Esophagus muscularis mucosa (tissue), 4 donors: ENCODE measurements around the gene ZNF474. TPM values are rescaled to one million over a fixed set of nuclear protein-coding genes. Genes with fewer than 3 reads are reported as not detected.

Experiments
- DNase-seq: peaks from one replicate; pipeline ENCODE4 v3.0.0-alpha.2; 2017; ENCODE audit errors: extremely low spot score
- H3K27ac ChIP-seq, 4 donors: fragments of 200-600 bp; sonication (generic); replicated peaks in 1 of 4; 1 replicate in 3 of 4; 2 replicates in 1 of 4; pipeline ENCODE4 v1.5.1; 2016 to 2019; ENCODE audit warnings: mild to moderate bottlenecking in 1 of 4
- H3K27me3 ChIP-seq, 4 donors: fragments of 200-600 bp; sonication (generic); one replicate each; pipeline versions ENCODE4 v1.5.1 to v1.6.0; 2016 to 2019
- H3K36me3 ChIP-seq, 4 donors: fragments of 200-600 bp; sonication (generic); one replicate each; pipeline ENCODE4 v1.5.1; 2016 to 2019
- H3K4me1 ChIP-seq, 4 donors: fragments of 200-600 bp; sonication (generic); one replicate each; pipeline ENCODE4 v1.5.1; 2016 to 2019
- H3K4me3 ChIP-seq, 4 donors: fragments of 200-600 bp; sonication (generic); 1 replicate in 2 of 4; 2 replicates in 2 of 4; pipeline ENCODE4 v1.5.1; 2016 to 2019; ENCODE audit warnings: mild to moderate bottlenecking in 4 of 4, moderate library complexity in 1 of 4
- H3K9me3 ChIP-seq, 4 donors: fragments of 200-600 bp; sonication (generic); 1 replicate in 3 of 4; 2 replicates in 1 of 4; pipeline ENCODE4 v1.5.1; 2016 to 2019
- CTCF ChIP-seq, 3 experiments: fragments of 200-600 bp in 2 of 3; fragments of 450-650 bp in 1 of 3; sonication (generic) in 2 of 3; IDR thresholded peaks; one replicate each; pipeline ENCODE4 v1.5.1; 2017 to 2019; ENCODE audit warnings: antibody characterized with exemption in 3 of 3, mild to moderate bottlenecking in 2 of 3, moderate library complexity in 1 of 3
- EP300 ChIP-seq: sonication (generic); formaldehyde crosslinking; IDR thresholded peaks from one replicate; pipeline ENCODE4 v1.6.1; 2017; ENCODE audit warnings: antibody characterized with exemption
- POLR2A ChIP-seq: fragments of 450-650 bp; IDR thresholded peaks from one replicate; pipeline ENCODE4 v1.6.1; 2017; ENCODE audit warnings: antibody characterized with exemption, moderate library complexity, mild to moderate bottlenecking, low read depth
- POLR2AphosphoS5 ChIP-seq, 2 donors: sonication (generic); formaldehyde crosslinking; IDR thresholded peaks; one replicate each; pipeline ENCODE4 v1.6.1; 2017; ENCODE audit warnings: antibody characterized with exemption in 2 of 2
- WGBS: methylation state at CpG from one replicate; pipeline ENCODE4 v1.1.5; 2018; 5-methylcytosine and 5-hydroxymethylcytosine counted together
- intact Hi-C: fragments of 100-400 bp; cut with DNase I; formaldehyde crosslinking; loops from one replicate; pipeline ENCODE4 v1.15.1; 2023
- total RNA-seq, 4 donors: library from RNA; depleted of rRNA; stranded (reverse); fragments of >200 nt; gene quantifications; one replicate each; pipeline versions ENCODE4 v1.1.0 to v1.2.1, GENCODE V29; 2016

The ZNF474 gene
- total RNA-seq, 4 donors from 2014 or later: 0.33 to 1.8 (median 0.71) TPM; not detected in 1

- DNase-seq: peak; percentile 37
- Histone ChIP-seq H3K4me3 (no peak overlapping the region), H3K36me3 (no peaks in the 10 kb centered on the region), H3K27ac (peak overlapping the region; percentile 26 to 54 (median 40)), H3K27me3 (no peaks in the 10 kb centered on the region), H3K9me3 (no peaks in the 10 kb centered on the region), H3K4me1 (peaks cover 3 to 63% (median 60%) of the 10 kb centered on the region in 4 donors)
- 40% methylated on average over 2 of the region's 2 CpGs for WGBS
- TF ChIP-seq CTCF (IDR thresholded peaks at IDR 0.05): no peak
- intact Hi-C loops: loop anchor here (10.0 kb wide), 1 partner anchor 185 kb away; the partner anchor contains the start of gene SRFBP1
These were observed 20.9 kb downstream of the ZNF474 start for GRCh38 chr5:122150215-122150614.

- Histone ChIP-seq H3K4me3 (no peak overlapping the region), H3K4me1 (peaks cover 3 to 68% (median 62%) of the 10 kb centered on the region in 4 donors), H3K27ac (peak overlapping the region; percentile 33 to 69 (median 62)), H3K27me3 (no peaks in the 10 kb centered on the region), H3K9me3 (no peaks in the 10 kb centered on the region), H3K36me3 (no peaks in the 10 kb centered on the region)
- WGBS: 22% methylated on average over 4 of the region's 4 CpGs
- peak; percentile 83 for DNase-seq
- intact Hi-C loops: loop anchor here (10.0 kb wide), 1 partner anchor 187 kb away; the partner anchor contains the start of gene SRFBP1
- TF ChIP-seq POLR2A (no peak), EP300 (no peak), POLR2AphosphoS5 (IDR thresholded peaks at IDR 0.05) (no peak), CTCF (IDR thresholded peaks at IDR 0.05) (no peak)
These were observed 22.3 kb downstream of the ZNF474 start for GRCh38 chr5:122151640-122152039.

GRCh38 chr5:122152266-122152900 lies 23.0 kb downstream of the ZNF474 start:
- WGBS: 81% methylated on average over 9 of the region's 10 CpGs

GRCh38 chr5:122153230-122153629 lies 23.9 kb downstream of the ZNF474 start:
- no peak for TF ChIP-seq EP300
- TF ChIP-seq POLR2AphosphoS5 (IDR thresholded peaks at IDR 0.05): no peak
- TF ChIP-seq CTCF (IDR thresholded peaks at IDR 0.05): no peak
- no peak for TF ChIP-seq POLR2A
- 37% methylated on average over 2 of the region's 2 CpGs for WGBS
- H3K4me1 ChIP-seq: peaks cover 3 to 68% (median 62%) of the 10 kb centered on the region in 4 donors
- no peaks in the 10 kb centered on the region for H3K36me3 ChIP-seq
- H3K27me3 ChIP-seq: no peaks in the 10 kb centered on the region
- DNase-seq: no peak
- no peak overlapping the region for H3K4me3 ChIP-seq
- intact Hi-C loops: loop anchor here (10.0 kb wide), 1 partner anchor 188 kb away; the partner anchor contains the start of gene SRFBP1
- peak overlapping the region; percentile 25 to 69 (median 62) for H3K27ac ChIP-seq
- no peaks in the 10 kb centered on the region for H3K9me3 ChIP-seq

More at GRCh38 chr5:122152266-122152900, 23.0 kb downstream of the ZNF474 start:
- H3K27me3 ChIP-seq: no peaks in the 10 kb centered on the region
- TF ChIP-seq POLR2A (no peak), EP300 (no peak), CTCF (IDR thresholded peaks at IDR 0.05) (no peak), POLR2AphosphoS5 (IDR thresholded peaks at IDR 0.05) (no peak)
- no peaks in the 10 kb centered on the region for H3K36me3 ChIP-seq
- peak; percentile 83 for DNase-seq
- intact Hi-C loops: loop anchor here (10.0 kb wide), 1 partner anchor 188 kb away; the partner anchor contains the start of gene SRFBP1
- peaks cover 3 to 68% (median 62%) of the 10 kb centered on the region in 4 donors for H3K4me1 ChIP-seq
- no peaks in the 10 kb centered on the region for H3K9me3 ChIP-seq
- peak overlapping the region; percentile 33 to 69 (median 62) for H3K27ac ChIP-seq
- no peak overlapping the region for H3K4me3 ChIP-seq
